H9 (cell line): ENCODE measurements around the gene CCDC7. TPM values are rescaled to one million over a fixed set of nuclear protein-coding genes. Genes with fewer than 3 reads are reported as not detected.

Experiments used
- DNase-seq: peaks from one replicate; pipeline ENCODE4 v3.0.0-alpha.2; 2017
- H2AFZ ChIP-seq: one replicate; pipeline ENCODE4 v1.6.1; 2013; ENCODE audit warnings: mild to moderate bottlenecking, low read length, control low read depth, moderate library complexity
- H2AK5ac ChIP-seq: 2 replicates; pipeline ENCODE4 v1.6.1; 2013; ENCODE audit warnings: low read length, control low read depth, mixed read lengths; ENCODE audit not compliant: insufficient read length
- H2BK120ac ChIP-seq: one replicate; pipeline ENCODE4 v1.6.1; 2013; ENCODE audit warnings: low read depth, mild to moderate bottlenecking, low read length, control low read depth, inconsistent platforms; ENCODE audit not compliant: poor library complexity, severe bottlenecking
- H2BK12ac ChIP-seq: 2 replicates; pipeline ENCODE4 v1.6.1; 2013; ENCODE audit warnings: low read length, control low read depth, mixed read lengths, low read depth; ENCODE audit not compliant: insufficient read length
- H2BK15ac ChIP-seq: 2 replicates; pipeline ENCODE4 v1.6.1; 2013; ENCODE audit warnings: low read depth, low read length, control low read depth
- H2BK20ac ChIP-seq: one replicate; pipeline ENCODE4 v1.6.1; 2013; ENCODE audit warnings: low read depth, mild to moderate bottlenecking, low read length, control low read depth, inconsistent platforms; ENCODE audit not compliant: poor library complexity, severe bottlenecking
- H2BK5ac ChIP-seq: 2 replicates; pipeline ENCODE4 v1.6.1; 2013; ENCODE audit warnings: low read length, control low read depth, mixed read lengths; ENCODE audit not compliant: insufficient read length
- H3K14ac ChIP-seq: 2 replicates; pipeline ENCODE4 v1.6.1; 2013; ENCODE audit warnings: low read length, control low read depth; ENCODE audit not compliant: insufficient read depth
- H3K18ac ChIP-seq: 2 replicates; pipeline ENCODE4 v1.6.1; 2013; ENCODE audit warnings: low read depth, mild to moderate bottlenecking, mixed read lengths, low read length, control low read depth; ENCODE audit not compliant: insufficient read length
- H3K23ac ChIP-seq: 2 replicates; pipeline ENCODE4 v1.6.1; 2013; ENCODE audit warnings: low read length, control low read depth, mixed read lengths, low read depth; ENCODE audit not compliant: insufficient read length
- H3K23me2 ChIP-seq: 2 replicates; pipeline ENCODE4 v1.6.1; 2013; ENCODE audit warnings: low read depth, mild to moderate bottlenecking, mixed read lengths, low read length, control low read depth; ENCODE audit not compliant: insufficient read length, poor library complexity, severe bottlenecking
- H3K27ac ChIP-seq: 2 replicates; pipeline ENCODE4 v1.5.1; 2013; ENCODE audit warnings: low read length, control low read depth, mixed read lengths, low read depth; ENCODE audit not compliant: insufficient read length
- H3K27me3 ChIP-seq: 2 replicates; pipeline ENCODE4 v1.6.1; 2013; ENCODE audit warnings: low read length, control low read depth, inconsistent platforms; ENCODE audit not compliant: insufficient read depth
- H3K4ac ChIP-seq: 2 replicates; pipeline ENCODE4 v1.6.1; 2013; ENCODE audit warnings: low read depth, mild to moderate bottlenecking, control low read depth, inconsistent platforms, low read length, moderate library complexity
- H3K4me1 ChIP-seq: 2 replicates; pipeline ENCODE4 v1.6.1; 2013; ENCODE audit warnings: low read length, control low read depth, inconsistent platforms; ENCODE audit not compliant: insufficient read depth
- H3K4me2 ChIP-seq: 2 replicates; pipeline ENCODE4 v1.6.1; 2013; ENCODE audit warnings: low read length, control low read depth, mixed read lengths; ENCODE audit not compliant: insufficient read length, insufficient read depth
- H3K56ac ChIP-seq: 2 replicates; pipeline ENCODE4 v1.6.1; 2013; ENCODE audit warnings: low read depth, mild to moderate bottlenecking, mixed read lengths, low read length, control low read depth; ENCODE audit not compliant: insufficient read length
- H3K79me1 ChIP-seq: 2 replicates; pipeline ENCODE4 v1.6.1; 2013; ENCODE audit warnings: low read depth, mild to moderate bottlenecking, moderate library complexity, low read length, control low read depth, inconsistent platforms; ENCODE audit not compliant: insufficient read depth, poor library complexity, severe bottlenecking
- H3K79me2 ChIP-seq: 2 replicates; pipeline ENCODE4 v1.6.1; 2013; ENCODE audit warnings: low read length, control low read depth, inconsistent platforms; ENCODE audit not compliant: insufficient read depth
- H3K9ac ChIP-seq: 2 replicates; pipeline ENCODE4 v1.6.1; 2013; ENCODE audit warnings: low read length, control low read depth, mixed read lengths; ENCODE audit not compliant: insufficient read length; ENCODE audit errors: extremely low read depth
- H3K9me3 ChIP-seq: one replicate; pipeline ENCODE4 v1.6.1; 2013; ENCODE audit warnings: low read depth, low read length, inconsistent platforms; ENCODE audit not compliant: control insufficient read depth
- H3T11ph ChIP-seq: one replicate; pipeline ENCODE4 v1.6.1; 2013; ENCODE audit warnings: mild to moderate bottlenecking, low read length, control low read depth, inconsistent platforms
- H4K20me1 ChIP-seq: one replicate; pipeline ENCODE4 v1.6.1; 2013; ENCODE audit not compliant: control insufficient read depth, insufficient read length, insufficient read depth
- H4K5ac ChIP-seq: 2 replicates; pipeline ENCODE4 v1.6.1; 2013; ENCODE audit warnings: low read depth, mild to moderate bottlenecking, mixed read lengths, low read length, control low read depth; ENCODE audit not compliant: insufficient read length
- H4K8ac ChIP-seq: replicated peaks from 2 replicates; pipeline ENCODE4 v1.6.1; 2013; ENCODE audit warnings: low read length, control low read depth, mixed read lengths, low read depth; ENCODE audit not compliant: insufficient read length
- H4K91ac ChIP-seq: 2 replicates; pipeline ENCODE4 v1.6.1; 2013; ENCODE audit warnings: low read depth, mild to moderate bottlenecking, moderate library complexity, mixed read lengths, low read length, control low read depth; ENCODE audit not compliant: insufficient read length
- H3K27ac Mint-ChIP-seq, 3 experiments: 2 replicates in 2 of 3; 3 replicates in 1 of 3; pipeline ENCODE4 v1.8.0; 2020 to 2021; ENCODE audit warnings: mixed read lengths in 3 of 3, mild to moderate bottlenecking in 1 of 3, moderate library complexity in 1 of 3
- H3K27me3 Mint-ChIP-seq: 2 replicates; pipeline ENCODE4 v1.8.0; 2021; ENCODE audit warnings: low read depth, mild to moderate bottlenecking, moderate library complexity, mixed read lengths
- H3K36me3 Mint-ChIP-seq, 3 experiments: 2 replicates in 2 of 3; 3 replicates in 1 of 3; pipeline ENCODE4 v1.8.0; 2020 to 2021; ENCODE audit warnings: low read depth in 3 of 3, mixed read lengths in 3 of 3; ENCODE audit not compliant: insufficient read depth in 1 of 3
- H3K4me1 Mint-ChIP-seq, 2 experiments: 2 replicates each; pipeline ENCODE4 v1.8.0; 2020; ENCODE audit warnings: mixed read lengths in 2 of 2
- H3K4me3 Mint-ChIP-seq, 2 experiments: 2 replicates in 1 of 2; 3 replicates in 1 of 2; pipeline ENCODE4 v1.8.0; 2020 to 2021; ENCODE audit warnings: mild to moderate bottlenecking in 2 of 2, mixed read lengths in 2 of 2, moderate library complexity in 1 of 2
- H3K9me3 Mint-ChIP-seq, 2 experiments: 2 replicates in 1 of 2; 3 replicates in 1 of 2; pipeline ENCODE4 v1.8.0; 2020; ENCODE audit warnings: mild to moderate bottlenecking in 2 of 2, mixed read lengths in 2 of 2, moderate library complexity in 1 of 2
- CTCF ChIP-seq: fragments of 200-600 bp; sonication (generic); conservative IDR thresholded peaks from 3 replicates; pipeline ENCODE4 v1.8.0; 2021; ENCODE audit warnings: antibody characterized with exemption, mild to moderate bottlenecking
- WGBS: extraction: QIAGEN DNeasy Blood & Tissue Kit; methylation state at CpG from one replicate; pipeline ENCODE4 v1.1.7; 2013; ENCODE audit warnings: missing lambda C conversion rate, low lambda C conversion rate, mixed read lengths; ENCODE audit not compliant: insufficient read length; ENCODE audit errors: extremely low coverage; 5-methylcytosine and 5-hydroxymethylcytosine counted together
- total RNA-seq: library from RNA; stranded (reverse); gene quantifications from 2 replicates; pipeline ENCODE4 v1.2.1, GENCODE V29; 2021

The CCDC7 gene
- total RNA-seq, 1 experiment from 2014 or later: 1.6 TPM

- Mint-ChIP-seq H3K4me1 (peaks cover 2 to 3% of the 10 kb centered on the region in 2 experiments; a peak in 2 of 4 replicates), H3K4me3 (no peak overlapping the region), H3K27me3 (no peaks in the 10 kb centered on the region), H3K27ac (no peak overlapping the region), H3K9me3 (no peaks in the 10 kb centered on the region), H3K36me3 (no peaks in the 10 kb centered on the region)
- no peak overlapping the region for H2AFZ ChIP-seq
- no peak overlapping the region for H2AK5ac ChIP-seq
- no peak overlapping the region for H3K9ac ChIP-seq
- no peak for TF ChIP-seq CTCF
- H3K14ac ChIP-seq: no peak overlapping the region
- H3K27ac ChIP-seq: no peak overlapping the region
- WGBS: no CpG with 5 or more reads among the region's 1 CpG
- no peak overlapping the region for H4K91ac ChIP-seq
- H3K79me2 ChIP-seq: no peaks in the 10 kb centered on the region
- no peaks in the 10 kb centered on the region for H3K9me3 ChIP-seq
- H3K4me2 ChIP-seq: no peak overlapping the region
- no peaks in the 10 kb centered on the region for H3K4me1 ChIP-seq
- no peak overlapping the region for H2BK12ac ChIP-seq
- no peaks in the 10 kb centered on the region for H3K23me2 ChIP-seq
- no peak overlapping the region for H3T11ph ChIP-seq
- no peak overlapping the region for H2BK120ac ChIP-seq
- H2BK5ac ChIP-seq: no peak overlapping the region
- H2BK15ac ChIP-seq: no peak overlapping the region
- H3K18ac ChIP-seq: no peak overlapping the region
- no peak overlapping the region for H4K5ac ChIP-seq
- no peaks in the 10 kb centered on the region for H3K79me1 ChIP-seq
- no peaks in the 10 kb centered on the region for H4K20me1 ChIP-seq
- H3K23ac ChIP-seq: no peak overlapping the region
- H2BK20ac ChIP-seq: no peak overlapping the region
- no peak overlapping the region for H3K4ac ChIP-seq
- H4K8ac ChIP-seq: no peak overlapping the region
- no peak overlapping the region for H3K56ac ChIP-seq
- no peak for DNase-seq
- H3K27me3 ChIP-seq: no peaks in the 10 kb centered on the region
These were observed 405.4 kb downstream of the CCDC7 start for GRCh38 chr10:32851301-32851700.
